ENCODE data around the gene STS.
"Not testable (repeated sequence)": the region's sequence is repeated elsewhere in the genome, so short reads cannot be mapped to it uniquely, and the experiment has no call there.

Gene STS

DNA sequence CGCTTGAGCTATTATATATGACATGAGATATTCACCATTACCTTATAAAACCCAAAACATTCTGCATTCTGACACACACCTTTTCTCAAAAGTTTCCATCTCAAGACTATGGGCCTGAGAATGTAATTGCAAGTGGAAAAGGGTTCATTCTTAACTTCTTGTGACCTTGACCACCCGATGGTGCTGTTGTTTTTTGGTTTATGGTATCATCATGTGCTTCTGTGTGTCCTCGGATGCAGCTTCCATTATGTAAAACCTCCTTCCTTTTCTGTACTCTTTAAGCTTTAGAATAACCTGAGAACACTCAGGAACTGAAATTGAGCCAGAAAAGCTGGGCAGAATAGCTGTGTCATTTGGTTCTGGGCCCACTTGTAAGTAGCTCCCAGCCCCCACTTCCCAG lies 16.7 kb downstream of the STS start:
- Histone ChIP-seq H3K36me3 (ENCODE audit: control insufficient read depth, insufficient read depth, low read length) (no peaks in the 10 kb centered on the region), H3K4me3 (replicated peaks; ENCODE audit: low read depth, low read length) (no peak overlapping the region), H3K27me3 (replicated peaks; ENCODE audit: control insufficient read depth, insufficient read depth, low read length) (no peaks in the 10 kb centered on the region)
- no peak for TF ChIP-seq CTCF (IDR thresholded peaks at IDR 0.05; ENCODE audit: insufficient read depth, low read length, poor library complexity, severe bottlenecking)
- no peak for DNase-seq (ENCODE audit: extremely low read depth, insufficient read length)

DNA sequence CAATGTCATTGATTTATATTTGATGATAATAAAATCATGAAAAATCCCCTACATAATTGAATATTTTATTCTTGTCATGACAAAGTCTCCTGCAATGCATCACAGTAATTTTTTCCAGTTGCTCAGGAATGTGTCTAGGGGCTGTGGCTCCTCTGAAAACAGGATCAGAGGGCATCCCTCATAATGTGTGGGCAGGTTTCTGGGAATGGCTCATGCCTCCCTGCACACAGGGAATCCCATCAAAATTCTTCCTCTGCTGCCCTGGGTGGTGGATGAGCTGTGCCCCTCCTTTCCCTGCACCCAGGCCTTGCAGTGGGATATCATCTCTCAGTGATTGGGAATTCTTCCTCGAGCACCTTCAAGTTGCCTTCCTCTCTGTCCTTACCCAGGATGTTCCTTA lies 20.9 kb downstream of the STS start:
- no peak for TF ChIP-seq CTCF (IDR thresholded peaks at IDR 0.05; ENCODE audit: insufficient read depth, low read length, poor library complexity, severe bottlenecking)
- Histone ChIP-seq H3K27me3 (replicated peaks; ENCODE audit: control insufficient read depth, insufficient read depth, low read length) (no peaks in the 10 kb centered on the region), H3K4me3 (replicated peaks; ENCODE audit: low read depth, low read length) (no peak overlapping the region), H3K36me3 (ENCODE audit: control insufficient read depth, insufficient read depth, low read length) (no peaks in the 10 kb centered on the region)
- DNase-seq (ENCODE audit: extremely low read depth, insufficient read length): no peak

DNA sequence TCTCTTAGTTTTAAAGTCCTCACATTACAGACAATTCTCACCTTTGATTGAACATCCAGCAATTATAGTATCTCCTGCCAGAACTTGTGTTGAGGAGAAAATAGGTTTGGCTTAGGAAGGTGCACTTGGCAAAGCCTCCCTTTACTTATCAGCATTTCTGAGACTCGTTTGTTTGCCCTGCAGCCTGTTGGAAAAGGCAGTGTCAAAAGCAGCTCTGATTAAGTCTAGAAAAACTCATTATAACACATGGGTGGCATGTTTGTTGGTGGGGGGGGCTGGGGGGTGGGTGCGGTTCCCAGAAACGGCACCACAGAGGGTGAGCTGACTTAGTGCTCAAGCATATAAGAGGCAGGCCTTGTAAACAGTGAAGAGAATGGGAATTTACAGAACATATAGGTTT lies 22.1 kb downstream of the STS start:
- no peak for TF ChIP-seq CTCF (IDR thresholded peaks at IDR 0.05; ENCODE audit: insufficient read depth, low read length, poor library complexity, severe bottlenecking)
- Histone ChIP-seq H3K27me3 (replicated peaks; ENCODE audit: control insufficient read depth, insufficient read depth, low read length) (no peaks in the 10 kb centered on the region), H3K4me3 (replicated peaks; ENCODE audit: low read depth, low read length) (no peak overlapping the region), H3K36me3 (ENCODE audit: control insufficient read depth, insufficient read depth, low read length) (no peaks in the 10 kb centered on the region)
- DNase-seq (ENCODE audit: extremely low read depth, insufficient read length): no peak

DNA sequence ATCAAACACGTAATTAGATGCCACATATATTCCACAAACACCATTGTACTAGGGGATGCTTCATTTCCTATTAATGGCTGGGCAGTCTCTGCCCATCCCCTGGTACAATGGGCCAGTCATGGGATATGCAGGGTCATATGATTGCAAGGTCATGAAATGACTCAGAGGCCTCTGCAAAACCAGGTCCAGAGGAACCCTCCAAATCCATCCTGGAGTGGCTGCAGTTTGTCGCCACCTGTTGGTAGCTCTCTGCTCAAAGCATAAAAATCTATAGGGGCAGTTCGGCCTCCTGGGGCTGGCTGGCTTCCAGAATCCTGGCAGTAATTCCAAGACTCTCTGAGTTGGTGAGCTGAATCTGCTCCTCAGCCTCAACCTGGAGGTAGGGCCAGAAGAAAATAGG lies 23.4 kb downstream of the STS start:
- TF ChIP-seq CTCF (IDR thresholded peaks at IDR 0.05; ENCODE audit: insufficient read depth, low read length, poor library complexity, severe bottlenecking): peak; percentile 56
- H3K4me3 ChIP-seq (replicated peaks; ENCODE audit: low read depth, low read length): no peak overlapping the region
- no peaks in the 10 kb centered on the region for H3K36me3 ChIP-seq (ENCODE audit: control insufficient read depth, insufficient read depth, low read length)
- H3K27me3 ChIP-seq (replicated peaks; ENCODE audit: control insufficient read depth, insufficient read depth, low read length): no peaks in the 10 kb centered on the region
- no peak for DNase-seq (ENCODE audit: extremely low read depth, insufficient read length)

- H3K36me3 ChIP-seq (ENCODE audit: control insufficient read depth, insufficient read depth, low read length); H3K4me3 ChIP-seq (replicated peaks; ENCODE audit: low read depth, low read length); H3K27me3 ChIP-seq (replicated peaks; ENCODE audit: control insufficient read depth, insufficient read depth, low read length); DNase-seq (ENCODE audit: extremely low read depth, insufficient read length): not testable (repeated sequence)
Observed at GRCh38 chrX:7178859-7179258, 31.3 kb downstream of the STS start.

GRCh38 chrX:7179446-7179845 lies 31.9 kb downstream of the STS start:
- no peak overlapping the region for H3K4me3 ChIP-seq (replicated peaks; ENCODE audit: low read depth, low read length)
- no peaks in the 10 kb centered on the region for H3K27me3 ChIP-seq (replicated peaks; ENCODE audit: control insufficient read depth, insufficient read depth, low read length)
- DNase-seq (ENCODE audit: extremely low read depth, insufficient read length): no peak
- TF ChIP-seq CTCF (IDR thresholded peaks at IDR 0.05; ENCODE audit: insufficient read depth, low read length, poor library complexity, severe bottlenecking): no peak
- H3K36me3 ChIP-seq (ENCODE audit: control insufficient read depth, insufficient read depth, low read length): no peaks in the 10 kb centered on the region
